Measurements from ENCODE around the gene L3MBTL4. TPM values are rescaled to one million over a fixed set of nuclear protein-coding genes. Genes with fewer than 3 reads are reported as not detected.

L3MBTL4 gene
- total and polyA plus RNA-seq, 9 of the 15 experiments (the other 6 are each of a cell fraction or from before 2014, with no cell fraction given): not detected

DNA sequence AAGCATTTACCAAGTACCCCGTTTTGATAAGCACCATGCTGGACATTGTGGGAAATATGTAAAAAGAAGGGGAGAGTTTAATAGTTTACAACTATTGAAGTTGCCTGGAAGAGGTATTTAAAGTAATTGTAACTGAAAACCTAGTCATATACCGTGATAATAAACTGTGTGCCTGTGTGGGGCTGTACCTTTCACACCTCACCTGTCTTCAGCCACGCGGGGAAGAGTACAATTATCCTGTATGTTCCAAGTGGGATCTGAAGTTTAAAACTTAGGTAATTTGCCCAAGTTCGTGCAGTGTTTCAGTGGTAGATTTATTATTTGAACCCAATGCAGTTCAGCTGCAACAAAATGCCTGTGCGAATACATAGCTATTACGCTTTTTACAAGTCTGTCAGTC lies 391.2 kb downstream of the L3MBTL4 start (continued):
- TF ChIP-seq MTF1 (CRISPR knock-in tag; IDR thresholded peaks at IDR 0.05; ENCODE audit: borderline replicate concordance): no peak
- TF ChIP-seq RBM15 (IDR thresholded peaks at IDR 0.05; ENCODE audit: insufficient read depth, low read length): no peak

- ChIA-PET CTCF (ENCODE audit: low intra/inter-chr PET ratio) (no interaction called here), POLR2A (no interaction called here)
- ATAC-seq (no peak), FAIRE-seq (no peak), DNase-seq (ENCODE audit: extremely low read depth in 1 of 4, low spot score in 3 of 4) (no peak)
- Histone ChIP-seq H2AFZ (ENCODE audit: low read depth, low read length) (no peak overlapping the region), H4K20me1 (replicated peaks; ENCODE audit: control insufficient read depth, insufficient read depth, low read length) (no peaks in the 10 kb centered on the region), H3K9ac (ENCODE audit: insufficient read depth in 1 of 2, low read depth in 2 of 2, low read length in 2 of 2) (no peak overlapping the region), H3K4me2 (ENCODE audit: insufficient read depth, low read length) (no peak overlapping the region), H3K9me3 (replicated peaks; ENCODE audit: control insufficient read depth, insufficient read depth, low read depth, low read length) (no peaks in the 10 kb centered on the region), H3K4me1 (replicated peaks in 1 of 2; ENCODE audit: control insufficient read depth in 2 of 2, insufficient read depth in 2 of 2, low read length in 2 of 2) (no peaks in the 10 kb centered on the region), H3K79me2 (ENCODE audit: control insufficient read depth, insufficient read depth, low read length) (no peaks in the 10 kb centered on the region), H3K27me3 (ENCODE audit: control insufficient read depth in 2 of 2, insufficient read depth in 2 of 2, low read length in 2 of 2) (no peaks in the 10 kb centered on the region), H3K36me3 (ENCODE audit: control insufficient read depth, insufficient read depth, low read length) (no peaks in the 10 kb centered on the region), H3K9me1 (ENCODE audit: control insufficient read depth, insufficient read depth, low read length) (no peaks in the 10 kb centered on the region), H3K4me3 (no peak overlapping the region), H3K27ac (ENCODE audit: extremely low read depth, low read depth, low read length) (no peak overlapping the region)
- BruUV-seq (replicated peaks): no TSS peak
- intact Hi-C loops (cut with micrococcal nuclease): no loop called here
- in situ Hi-C loops (cut with MboI): no loop called here
- 3% methylated on average over 5 of the region's 5 CpGs for WGBS (ENCODE audit: insufficient coverage, low coverage, missing lambda C conversion rate)
- no peak for TF ChIP-seq ETV1 (tag; conservative IDR thresholded peaks at IDR 0.05; ENCODE audit: low read depth)
- TF ChIP-seq ZNF146 (CRISPR knock-in tag; IDR thresholded peaks at IDR 0.05; ENCODE audit: unreplicated experiment): no peak
- no peak for TF ChIP-seq ETV6 (IDR thresholded peaks at IDR 0.05; ENCODE audit: borderline replicate concordance in 1 of 2, low read depth in 2 of 2, low read length in 1 of 2)
- TF ChIP-seq ETV6 (CRISPR knock-in tag; IDR thresholded peaks at IDR 0.05; ENCODE audit: borderline replicate concordance): no peak
- TF ChIP-seq FOXK1 (CRISPR knock-in tag; IDR thresholded peaks at IDR 0.05; ENCODE audit: borderline replicate concordance): no peak
- no peak for TF ChIP-seq TCF7 (IDR thresholded peaks at IDR 0.05; ENCODE audit: borderline replicate concordance)
- no peak for TF ChIP-seq CBFB (CRISPR knock-in tag; IDR thresholded peaks at IDR 0.05)
- TF ChIP-seq YBX1 (IDR thresholded peaks at IDR 0.05): no peak
- TF ChIP-seq, protein P1, sequence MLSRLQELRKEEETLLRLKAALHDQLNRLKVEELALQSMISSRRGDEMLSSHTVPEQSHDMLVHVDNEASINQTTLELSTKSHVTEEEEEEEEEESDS (CRISPR knock-in tag; IDR thresholded peaks at IDR 0.05): no peak
- no peak for TF ChIP-seq FOSL1 (tag; conservative IDR thresholded peaks at IDR 0.05)
Measured at GRCh38 chr18:6022845-6023244, 391.9 kb downstream of the L3MBTL4 start.

Measured in K562 (cell line).